Left ventricle myocardium superior (tissue), 1 donor: ENCODE data around the gene CLMP. TPM values are rescaled to one million over a fixed set of nuclear protein-coding genes. Genes with fewer than 3 reads are reported as not detected.
A peak's percentile ranks its signal among the peaks of the same experiment; 100 is the strongest.

Experiments
- ATAC-seq: fragments of 200-7000 bp; cut with Tn5 transposase; one replicate; pipeline ENCODE4 v1.9.1; 2020; ENCODE audit warnings: mild to moderate bottlenecking, moderate library complexity
- DNase-seq: peaks from one replicate; pipeline ENCODE4 v3.0.0-alpha.2; 2020
- intact Hi-C: fragments of 100-400 bp; cut with micrococcal nuclease; formaldehyde crosslinking; loops from one replicate; pipeline ENCODE4 v1.11.0; 2022
- total RNA-seq: library from RNA; stranded (reverse); fragmentation: NEBNext Ultra II Directional; extraction: Animal tissue kit (Norgen Biotek cat#: 25700); gene quantifications from one replicate; pipeline ENCODE4 v1.2.1, GENCODE V29; 2021
- donor health status: DM: no; HTN: yes; CAD: no; lungs with severe emphysema.

CLMP gene
- total RNA-seq, 1 donor from 2014 or later: 4.9 TPM

DNA sequence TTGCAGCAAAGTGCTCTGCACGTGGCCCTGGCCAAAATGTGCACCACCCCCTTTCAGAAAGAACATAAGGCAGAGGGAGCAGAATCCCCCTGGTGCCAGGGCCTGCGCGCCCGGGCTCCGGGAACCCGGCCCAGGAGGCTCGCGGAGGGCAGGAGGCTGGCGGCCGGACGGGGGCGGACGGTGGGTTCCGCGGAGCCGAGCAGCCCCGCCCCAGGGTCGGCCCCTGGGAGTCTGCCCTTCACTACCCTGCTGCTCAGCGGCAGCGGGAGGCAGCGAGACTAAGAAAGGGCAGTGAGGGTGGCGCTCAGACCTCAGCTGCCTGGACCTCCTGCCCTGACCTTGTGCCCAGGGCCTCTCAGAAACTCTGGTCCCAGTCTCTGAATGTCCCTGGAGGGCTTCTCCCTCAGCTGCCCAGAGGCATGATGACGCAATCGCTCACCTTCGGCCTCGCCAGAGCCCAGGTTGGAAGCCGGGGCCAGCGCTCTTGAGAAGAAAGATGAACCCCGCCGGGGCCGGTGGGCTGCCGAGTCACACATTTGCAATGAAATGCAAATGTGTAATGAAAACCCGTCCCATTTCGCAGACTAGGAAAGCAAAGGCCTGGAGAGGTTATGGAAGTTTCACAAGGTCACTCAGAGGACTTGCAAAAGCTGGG is 1.1 kb upstream of the CLMP start:
- ATAC-seq (no peak), DNase-seq (no peak)
- intact Hi-C loops: no loop called here

DNA sequence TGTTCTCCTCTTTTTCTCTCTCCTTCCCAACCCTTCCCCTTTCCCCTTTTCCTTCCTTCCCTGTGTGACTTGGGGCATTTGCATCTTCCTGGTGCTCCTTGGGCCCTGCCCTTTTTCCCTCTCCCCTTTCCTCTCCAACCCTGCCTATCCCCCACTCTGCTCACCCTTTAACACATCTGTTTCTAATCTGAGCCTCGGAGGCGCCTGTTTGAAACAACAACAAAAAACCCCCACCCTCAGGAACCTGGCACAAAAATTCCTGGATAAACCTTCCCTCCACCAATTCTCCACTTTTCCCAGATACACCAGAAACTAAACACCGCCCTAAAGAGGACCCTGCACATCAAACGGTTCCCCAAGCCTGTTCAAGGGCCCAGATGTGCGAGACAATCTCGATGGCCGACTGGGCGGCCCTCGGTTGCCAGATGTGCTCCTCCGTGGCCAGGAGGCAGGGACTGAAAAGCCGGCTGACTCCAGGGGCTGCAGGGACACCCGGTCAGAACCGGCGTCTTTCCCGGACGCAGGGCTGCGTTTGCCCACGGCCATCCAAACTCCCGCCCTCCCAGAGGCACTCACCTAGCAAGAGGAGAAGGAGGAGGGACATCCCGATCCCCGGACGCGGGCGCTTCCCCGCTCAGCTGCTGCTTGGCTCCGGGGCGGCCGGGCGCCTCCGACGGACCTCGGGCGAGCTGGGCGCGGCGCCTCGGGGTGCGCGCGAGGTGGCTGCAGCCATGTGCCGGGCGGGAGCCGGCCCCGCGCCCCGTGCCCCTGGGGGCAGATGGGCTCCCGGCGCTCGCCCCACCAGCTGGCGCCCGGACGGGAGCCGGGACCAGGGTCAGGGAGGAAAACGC is 486 bp downstream of the CLMP start:
- peak; percentile 44 for DNase-seq
- ATAC-seq: peak; percentile 49
- intact Hi-C loops: no loop called here

DNA sequence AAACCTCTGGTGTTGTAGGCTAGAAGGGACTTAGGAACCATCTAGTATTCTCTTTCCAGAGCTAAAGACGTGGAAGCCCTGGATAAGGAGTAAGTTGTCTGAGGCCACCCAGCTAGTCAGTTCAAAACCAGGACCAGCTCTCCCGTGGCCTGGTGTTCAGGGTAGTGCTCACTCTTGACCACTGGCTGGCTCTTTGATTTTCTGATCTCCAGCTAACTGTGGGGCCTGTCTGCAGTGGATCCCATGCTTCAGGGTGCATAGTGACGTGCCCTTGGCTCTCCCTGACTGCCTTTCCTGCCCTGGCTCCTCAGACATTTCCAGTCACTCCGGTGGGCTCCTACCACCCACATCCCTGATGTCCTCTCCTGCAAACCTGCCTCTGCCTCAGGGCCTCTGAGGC is 1.3 kb downstream of the CLMP start:
- intact Hi-C loops: no loop called here

DNA sequence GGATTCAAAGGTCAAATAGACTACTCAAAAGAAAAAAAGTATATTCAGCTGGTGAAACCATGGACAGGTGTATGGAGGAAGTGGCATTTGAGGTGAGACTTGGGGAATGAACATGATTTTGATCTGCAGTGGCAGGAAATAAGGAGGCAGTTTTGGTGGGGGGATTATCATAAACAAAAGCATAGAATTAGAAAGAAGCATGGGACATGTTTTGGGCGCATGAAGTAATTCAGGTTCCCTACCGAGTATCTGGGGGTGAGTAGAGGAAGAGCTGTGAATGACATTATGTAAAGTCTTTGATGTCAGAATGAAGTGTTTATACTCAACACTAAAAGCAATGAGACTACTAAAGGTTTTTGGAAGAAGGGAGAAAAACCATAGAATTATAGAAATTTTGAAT is 3.1 kb downstream of the CLMP start:
- intact Hi-C loops: no loop called here
- ATAC-seq (no peak), DNase-seq (no peak)

More for the DNA sequence above, 1.3 kb downstream of the CLMP start:
- ATAC-seq (no peak), DNase-seq (no peak)

DNA sequence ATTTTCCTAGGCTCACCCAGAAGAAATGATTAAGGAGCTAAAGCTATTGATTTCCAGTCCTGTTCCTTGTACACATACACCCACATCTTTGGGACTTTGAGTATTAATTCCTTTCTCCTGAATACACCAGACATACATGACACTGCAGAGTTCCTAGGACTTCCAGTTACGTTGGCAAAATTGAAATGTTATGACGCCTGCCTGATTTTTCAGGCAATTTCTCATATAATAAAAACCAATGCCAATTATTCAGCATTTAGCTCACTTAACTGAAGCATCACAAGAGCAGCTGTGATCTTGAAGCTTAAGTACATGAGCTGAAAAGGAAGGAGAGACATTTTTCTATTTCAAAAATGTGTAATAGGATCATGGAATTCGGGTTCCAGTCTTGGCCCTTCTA is 4.5 kb downstream of the CLMP start:
- ATAC-seq (no peak), DNase-seq (no peak)
- intact Hi-C loops: no loop called here

DNA sequence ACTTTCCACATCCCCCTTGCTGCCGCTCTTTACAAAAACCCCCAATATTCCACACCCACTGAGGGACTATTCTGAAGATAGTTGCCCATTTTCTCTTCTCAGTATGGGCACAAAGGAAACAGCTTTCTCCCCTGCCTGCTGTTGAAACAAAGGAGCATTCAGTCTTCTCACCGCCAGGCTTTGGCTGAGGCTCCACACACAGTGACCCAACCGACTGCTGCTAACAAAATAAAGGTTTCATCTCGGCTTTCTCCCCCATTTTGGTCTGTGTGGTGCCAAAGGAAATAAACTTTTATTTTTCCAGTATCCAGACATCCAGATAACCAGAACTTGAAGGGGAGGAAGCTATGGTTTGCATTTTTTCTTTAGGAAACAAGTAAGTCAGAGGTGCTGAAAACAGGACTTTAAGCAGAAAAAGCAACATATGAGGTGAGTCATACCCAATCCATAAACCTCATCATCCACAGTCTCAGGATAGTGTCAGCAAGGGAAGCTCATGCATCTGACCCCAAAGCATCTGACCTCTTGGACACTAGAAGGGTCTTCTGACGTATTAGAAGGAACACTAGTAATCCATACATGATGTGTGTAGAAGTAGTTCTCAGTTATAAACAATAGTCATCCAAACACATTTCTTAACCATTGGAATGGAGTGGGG is 6.4 kb downstream of the CLMP start:
- ATAC-seq (peak; percentile 74), DNase-seq (no peak)
- intact Hi-C loops: no loop called here

DNA sequence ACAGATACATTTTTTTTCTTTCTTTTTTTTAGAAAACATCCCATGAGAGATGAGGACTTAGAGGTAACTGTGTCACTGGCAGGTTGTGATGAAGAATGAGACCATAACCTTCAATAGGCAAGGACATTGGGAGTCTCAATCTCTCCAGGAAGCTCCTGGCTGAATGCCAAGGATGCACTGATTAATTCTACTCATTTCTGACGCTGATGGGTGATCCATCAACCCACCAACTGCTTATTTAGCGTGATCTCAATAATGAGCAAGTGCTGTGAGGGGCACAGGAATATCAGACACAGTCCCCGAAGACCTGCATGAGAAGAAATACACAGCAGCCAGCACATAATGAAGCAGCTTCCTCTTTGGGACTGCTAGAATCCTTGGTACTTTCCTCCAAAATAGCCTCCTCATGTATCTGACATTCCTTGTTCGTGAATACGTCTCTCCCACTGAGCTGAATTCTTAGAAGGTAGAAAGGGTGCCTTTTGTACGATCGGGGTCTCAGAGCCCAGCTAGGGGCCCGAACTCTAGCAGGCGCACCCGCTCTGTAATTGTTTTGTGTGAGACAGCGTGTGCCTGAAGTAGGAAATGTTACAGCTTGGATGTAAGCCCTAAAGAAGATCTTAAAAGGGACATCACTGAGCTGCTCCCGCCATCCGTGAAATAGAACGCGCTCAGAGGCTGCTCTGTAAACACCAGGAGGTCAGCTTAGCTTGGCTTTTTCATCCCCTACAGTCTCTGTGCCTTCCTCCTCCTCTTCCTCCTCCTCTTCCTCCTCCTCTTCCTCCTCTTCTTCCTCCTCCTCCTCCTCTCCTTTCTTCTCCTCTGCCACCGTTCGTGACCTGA is 7.2 kb downstream of the CLMP start:
- intact Hi-C loops: no loop called here
- DNase-seq (no peak), ATAC-seq (peak; percentile 41)

DNA sequence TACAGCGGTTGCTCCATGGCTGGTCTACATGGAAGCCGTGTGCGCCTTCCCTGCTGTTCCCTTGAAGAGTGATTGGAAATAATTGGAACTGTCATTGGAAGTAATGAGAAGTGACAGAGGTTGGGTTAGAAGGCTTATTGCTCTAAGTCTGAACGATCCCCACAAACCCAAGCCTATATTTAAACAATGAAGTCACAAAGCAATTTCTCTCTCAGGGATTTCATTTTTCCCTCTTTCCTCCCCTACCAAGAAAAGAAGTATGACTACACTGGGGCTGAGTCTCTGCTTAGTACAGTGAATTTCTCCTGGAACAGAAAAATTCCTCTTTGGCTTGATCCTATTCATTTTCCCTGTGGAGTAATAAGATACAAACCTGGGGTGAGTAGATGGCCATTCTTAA is 7.8 kb downstream of the CLMP start:
- intact Hi-C loops: no loop called here

DNA sequence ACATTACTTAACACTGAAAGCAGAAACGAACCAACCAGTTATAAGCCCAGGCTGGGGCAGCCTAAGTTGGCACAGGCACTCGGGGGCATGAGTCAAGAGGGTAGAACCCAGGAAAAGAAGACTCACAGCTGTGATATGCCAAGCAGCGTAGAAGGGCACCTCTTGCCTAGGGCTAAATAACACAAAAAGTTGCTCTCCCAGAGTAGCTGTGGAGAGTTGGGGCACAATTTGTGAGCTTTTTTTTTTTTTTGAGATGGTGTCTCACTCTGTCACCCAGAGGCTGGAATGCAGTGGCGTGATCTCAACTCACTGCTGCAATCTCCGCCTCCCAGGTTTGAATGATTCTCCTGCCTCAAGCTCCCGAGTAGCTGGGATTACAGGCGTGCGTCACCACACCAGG is 8.8 kb downstream of the CLMP start:
- no peak for ATAC-seq
- no peak for DNase-seq

More for the DNA sequence above, 7.8 kb downstream of the CLMP start:
- ATAC-seq (no peak), DNase-seq (no peak)

DNA sequence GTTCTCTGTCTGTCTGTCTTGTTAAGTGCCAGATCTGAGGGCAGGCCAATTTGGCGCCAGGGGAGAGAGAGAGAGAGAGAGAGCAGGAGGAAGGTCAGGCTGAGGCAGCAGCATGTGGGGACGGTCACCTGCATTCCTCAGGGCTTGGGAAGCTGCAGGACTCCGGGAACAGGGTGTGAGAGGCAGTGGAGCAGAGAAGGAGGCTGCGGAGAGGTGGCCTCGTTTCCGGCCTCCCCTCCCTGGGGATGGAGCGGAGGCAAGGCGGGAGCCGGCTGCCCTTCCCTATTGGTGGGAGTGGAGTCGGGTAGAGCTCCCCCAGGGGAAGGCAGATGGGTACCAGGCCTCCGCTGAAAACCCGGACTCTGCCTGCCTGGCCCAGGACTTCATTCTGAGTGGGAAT is 9.7 kb downstream of the CLMP start:
- intact Hi-C loops: no loop called here
- DNase-seq (no peak), ATAC-seq (no peak)

More for the DNA sequence above, 8.8 kb downstream of the CLMP start:
- intact Hi-C loops: no loop called here

DNA sequence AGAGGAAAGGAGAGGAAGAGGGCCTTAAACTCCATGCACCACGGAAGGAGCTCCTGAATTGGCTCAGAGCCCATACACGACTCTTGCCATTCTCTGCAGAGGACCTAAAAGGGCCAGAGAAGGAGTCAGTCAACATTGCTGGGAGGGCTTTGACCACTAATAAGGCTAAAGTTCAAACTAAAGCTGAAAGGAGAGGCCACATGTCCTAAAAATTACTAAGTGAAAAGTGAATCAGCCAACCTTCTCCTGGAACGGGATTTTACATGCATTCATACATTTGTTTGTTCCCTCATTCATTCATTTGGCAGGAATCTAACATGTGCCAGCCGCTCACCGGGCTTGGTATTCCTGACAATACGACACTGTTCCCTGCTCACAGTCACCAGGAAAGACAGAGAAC is 10.5 kb downstream of the CLMP start:
- ATAC-seq (no peak), DNase-seq (no peak)
- intact Hi-C loops: no loop called here

DNA sequence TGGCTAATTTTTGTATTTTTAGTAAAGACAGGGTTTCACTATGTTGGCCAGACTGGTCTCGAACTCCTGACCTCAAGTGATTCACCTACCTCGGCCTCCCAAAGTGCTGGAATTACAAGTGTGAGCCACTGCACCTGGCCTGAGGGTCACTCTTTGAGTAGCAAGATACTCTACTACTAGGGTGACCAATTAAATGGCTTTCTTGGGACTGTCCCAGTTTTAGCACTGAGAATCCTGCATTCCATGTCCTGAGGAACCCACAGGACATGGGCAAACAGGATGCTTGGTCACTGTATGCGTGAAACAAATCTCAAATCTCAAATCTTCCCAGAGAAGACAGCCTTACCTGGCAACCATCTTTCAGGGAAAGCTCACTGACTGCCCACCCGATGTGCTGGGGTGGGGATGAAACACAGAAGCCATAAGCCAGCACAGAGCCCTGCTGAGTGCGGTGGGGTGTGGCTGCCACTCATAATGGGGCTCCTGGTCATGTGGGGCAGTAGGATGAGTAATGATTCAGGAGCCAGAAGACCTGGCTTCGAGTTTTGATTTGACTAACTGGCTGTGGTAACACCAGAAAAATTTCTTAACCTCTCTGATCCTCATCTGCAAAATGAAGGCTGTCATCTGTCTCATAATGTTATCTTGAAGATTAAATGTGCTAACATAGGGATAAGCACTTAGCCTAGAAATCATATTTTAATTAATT is 11.5 kb downstream of the CLMP start:
- intact Hi-C loops: no loop called here
- no peak for ATAC-seq
- DNase-seq: no peak

DNA sequence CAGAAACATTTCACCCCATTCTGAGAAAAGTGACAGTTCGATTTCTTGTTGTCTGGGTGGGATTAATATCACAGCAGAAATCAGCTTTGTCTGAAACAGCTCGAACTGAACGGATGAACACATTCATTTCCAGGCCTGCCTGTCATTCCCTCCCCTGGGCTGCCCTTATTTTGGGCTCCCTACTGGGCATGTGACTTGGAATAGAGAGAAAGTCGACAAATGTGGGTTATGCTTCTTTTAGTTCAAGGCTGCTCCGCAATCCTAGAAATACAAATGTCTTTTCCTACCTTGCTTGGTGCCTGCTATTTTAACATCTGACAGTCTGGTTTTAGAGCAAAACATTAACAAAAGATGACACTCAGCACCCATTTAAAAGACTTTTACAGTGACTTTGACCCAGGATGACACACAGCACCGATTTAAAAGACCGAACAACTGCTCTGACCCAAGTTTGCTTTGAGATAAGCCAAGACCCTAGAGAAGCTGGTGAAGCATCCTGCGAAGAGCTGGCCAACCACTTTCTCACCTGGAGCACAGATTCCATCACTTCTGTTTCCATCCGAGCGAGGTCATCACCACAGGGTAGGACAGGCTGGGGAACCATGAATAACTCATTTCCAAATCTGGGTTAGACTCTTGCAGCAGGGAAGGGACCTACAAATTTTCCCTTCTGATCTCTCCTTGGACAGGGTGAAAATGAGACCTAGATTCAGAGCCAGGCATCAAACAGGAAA is 13.1 kb downstream of the CLMP start:
- no peak for ATAC-seq
- no peak for DNase-seq
- intact Hi-C loops: no loop called here

DNA sequence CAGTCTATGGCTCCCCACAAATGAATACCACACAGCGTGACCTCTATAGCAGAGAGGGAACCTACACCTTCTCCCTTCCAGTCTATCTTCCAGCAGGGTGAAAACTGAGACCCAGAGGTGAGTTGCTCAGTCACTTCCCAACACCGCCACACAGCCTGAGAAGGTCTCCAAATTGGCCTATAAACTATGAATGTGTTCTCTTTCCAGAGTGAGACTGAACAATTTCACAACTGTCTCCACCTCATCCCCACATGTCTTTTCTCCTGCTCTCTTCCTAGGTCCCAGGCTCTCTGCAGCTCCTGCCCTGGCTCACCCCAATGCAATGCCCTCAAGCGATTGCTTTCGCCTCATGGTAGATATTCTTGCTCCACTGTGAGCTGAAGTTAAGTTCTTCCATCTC is 14.0 kb downstream of the CLMP start:
- DNase-seq (no peak), ATAC-seq (no peak)
- intact Hi-C loops: no loop called here

DNA sequence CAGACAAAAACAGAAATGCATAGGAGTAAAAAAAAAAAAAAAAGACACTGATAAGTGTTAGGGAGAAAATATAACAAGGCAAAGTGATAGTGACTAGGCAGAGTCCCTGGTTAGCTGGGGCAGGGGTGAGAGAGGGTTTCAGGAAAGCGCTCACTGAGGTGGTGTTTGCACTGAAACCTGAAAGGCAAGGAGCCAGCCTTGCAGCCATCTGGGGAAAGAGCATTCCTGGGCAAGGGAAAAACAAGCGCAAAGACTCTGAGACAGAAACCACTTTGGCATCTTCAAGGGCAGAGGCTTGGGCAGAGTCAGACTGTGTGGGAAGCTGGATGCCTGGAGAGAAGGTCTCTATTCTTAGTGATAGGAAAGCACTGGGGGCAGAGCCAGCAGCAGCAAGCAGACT is 14.5 kb downstream of the CLMP start:
- intact Hi-C loops: no loop called here
- ATAC-seq: no peak
- no peak for DNase-seq

DNA sequence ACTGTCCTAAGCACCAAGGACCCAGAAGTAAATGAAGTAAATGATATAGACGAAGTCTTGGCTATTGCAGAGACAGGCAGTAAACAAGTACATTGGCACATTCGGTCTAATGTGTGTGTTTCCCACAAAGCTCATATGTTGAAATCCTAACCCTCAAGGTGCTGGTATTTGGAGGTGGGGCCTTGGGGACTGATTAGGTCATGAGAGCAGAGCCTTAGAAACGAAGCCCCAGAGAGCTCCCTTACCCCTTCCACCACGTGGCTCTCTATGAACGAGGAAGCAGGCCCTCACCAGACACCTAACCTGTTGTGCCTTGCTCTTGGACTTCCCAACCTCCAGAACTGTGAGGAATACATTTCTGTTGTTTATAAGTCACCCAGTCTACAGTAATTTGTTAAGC is 14.9 kb downstream of the CLMP start:
- DNase-seq (no peak), ATAC-seq (no peak)
- intact Hi-C loops: no loop called here

DNA sequence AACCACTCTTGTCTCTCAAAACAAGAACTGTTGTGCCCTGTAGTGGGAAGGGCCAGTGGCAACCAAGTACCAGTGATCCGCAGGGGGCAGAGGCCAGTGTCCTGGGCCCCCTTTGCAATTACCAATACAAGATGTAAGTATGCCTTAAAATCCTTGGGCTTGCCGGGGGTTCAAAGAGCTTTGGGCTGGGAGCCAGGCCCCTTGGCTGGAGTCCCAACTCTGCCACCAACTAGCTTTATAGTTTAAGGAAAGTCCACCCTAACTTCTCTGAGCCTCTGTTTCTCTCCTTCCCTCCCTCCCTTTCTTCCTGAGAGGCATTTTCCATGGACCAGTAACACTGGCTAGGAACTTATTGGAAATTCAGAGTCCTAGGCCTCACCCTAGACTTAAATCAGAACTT is 15.5 kb downstream of the CLMP start:
- intact Hi-C loops: no loop called here
- DNase-seq (no peak), ATAC-seq (no peak)

DNA sequence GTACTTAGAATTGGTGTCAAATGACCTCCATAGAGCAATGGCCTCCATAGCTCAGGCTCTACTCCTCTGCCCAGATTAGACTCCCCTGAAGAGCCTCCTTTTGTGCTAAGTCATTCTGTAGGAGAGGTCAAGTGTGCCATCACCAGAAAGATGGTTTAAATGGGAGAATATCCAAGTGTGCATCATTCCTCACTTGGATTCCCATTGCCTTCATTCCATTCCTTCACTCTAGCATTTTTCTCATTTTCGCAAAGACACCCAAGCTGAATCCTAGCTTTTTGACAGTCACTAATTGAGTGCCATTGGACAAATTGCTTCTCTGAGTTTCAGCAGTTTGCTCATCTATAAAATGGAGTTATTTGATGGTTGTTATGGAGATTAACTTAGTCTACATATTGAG is 16.9 kb downstream of the CLMP start:
- DNase-seq (no peak), ATAC-seq (no peak)
- intact Hi-C loops: no loop called here
